HepG2 (cell line): ENCODE measurements around the gene DAB2IP. TPM values are rescaled to one million over a fixed set of nuclear protein-coding genes. Genes with fewer than 3 reads are reported as not detected.

ENCODE experiments used
- POLR2AphosphoS5 ChIP-seq: IDR thresholded peaks from 2 replicates; pipeline ENCODE4 v1.6.1; 2012; ENCODE audit warnings: low read depth, low read length
- ZNF253 ChIP-seq: sonication (generic); formaldehyde crosslinking; IDR thresholded peaks from 2 replicates; pipeline ENCODE4 v1.8.0; 2022; ENCODE audit warnings: mild to moderate bottlenecking, missing genetic modification reagents, borderline replicate concordance
- ZNF563 ChIP-seq: sonication (generic); formaldehyde crosslinking; IDR thresholded peaks from 2 replicates; pipeline ENCODE4 v1.8.0; 2022; ENCODE audit warnings: mild to moderate bottlenecking, moderate library complexity, missing genetic modification reagents
- ZSCAN30 ChIP-seq: sonication (generic); formaldehyde crosslinking; IDR thresholded peaks from 2 replicates; pipeline ENCODE4 v1.5.0; 2020; ENCODE audit warnings: mild to moderate bottlenecking, missing genetic modification reagents
- polyA plus RNA-seq, 8 experiments: library from polyadenylated mRNA; depleted of rRNA in 3 of 8; stranded (reverse) in 7 of 8; unstranded in 1 of 8; fragments of >200 nt; fragmentation: Illumina TruSeq in 4 of 8; extraction: Trizol in 4 of 8; gene quantifications; 2 replicates each; pipeline versions ENCODE4 v1.2.1 to v1.2.3, GENCODE V29; 2011 to 2016; ENCODE audit warnings: low read depth in 4 of 8, missing spikeins in 1 of 8, mixed read lengths in 1 of 8; ENCODE audit not compliant: insufficient read depth in 1 of 8
- total RNA-seq, 5 experiments: library from RNA; depleted of rRNA; stranded (reverse); fragments of >200 nt; fragmentation: Illumina TruSeq; extraction: Trizol; gene quantifications; 2 replicates each; pipeline ENCODE4 v1.2.3, GENCODE V29; 2016; ENCODE audit warnings: low read depth in 1 of 5
- TF ChIP-seq, protein P1 (sequence below): sonication (generic); formaldehyde crosslinking; IDR thresholded peaks from 2 replicates; pipeline ENCODE4 v1.5.1; 2020; ENCODE audit warnings: mild to moderate bottlenecking, missing genetic modification reagents, borderline replicate concordance
- TF ChIP-seq, protein P2 (sequence below): sonication (generic); formaldehyde crosslinking; IDR thresholded peaks from 2 replicates; pipeline ENCODE4 v1.4.0; 2020; ENCODE audit warnings: missing genetic modification reagents
- TF ChIP-seq, protein P3 (sequence below): sonication (generic); formaldehyde crosslinking; IDR thresholded peaks from 2 replicates; pipeline ENCODE4 v1.4.0; 2020; ENCODE audit warnings: missing genetic modification reagents, mild to moderate bottlenecking, borderline replicate concordance
- TF ChIP-seq, protein P4 (sequence below): IDR thresholded peaks from 2 replicates; pipeline ENCODE4 v1.6.1; 2012; ENCODE audit warnings: low read depth, low read length, improper control_type of control experiment

DAB2IP gene
- total and polyA plus RNA-seq, 2 of the 13 experiments (the other 11 are each of a cell fraction or from before 2014, with no cell fraction given): 25.3 to 37.9 TPM

DNA sequence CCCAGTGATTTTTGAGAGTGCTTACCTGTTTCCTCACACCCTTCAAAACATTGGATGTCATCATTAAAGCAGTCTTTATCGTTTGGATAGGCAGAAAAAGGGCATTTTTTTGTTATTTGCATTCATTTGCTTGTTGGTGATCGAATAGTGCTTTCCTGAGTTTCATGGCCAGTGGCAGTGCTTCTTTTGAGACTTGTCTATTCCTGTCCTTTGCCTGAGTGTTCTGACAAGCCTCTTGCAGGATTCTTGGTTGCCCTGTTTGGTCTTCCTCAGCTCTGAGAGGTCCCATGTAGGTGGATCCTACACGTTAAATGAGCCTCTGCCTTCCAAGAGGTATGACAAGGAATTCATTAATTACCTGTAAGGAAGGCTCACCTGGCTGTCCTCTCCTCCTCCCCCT, 52.8 kb downstream of the DAB2IP start (continued):
- TF ChIP-seq, protein P1, sequence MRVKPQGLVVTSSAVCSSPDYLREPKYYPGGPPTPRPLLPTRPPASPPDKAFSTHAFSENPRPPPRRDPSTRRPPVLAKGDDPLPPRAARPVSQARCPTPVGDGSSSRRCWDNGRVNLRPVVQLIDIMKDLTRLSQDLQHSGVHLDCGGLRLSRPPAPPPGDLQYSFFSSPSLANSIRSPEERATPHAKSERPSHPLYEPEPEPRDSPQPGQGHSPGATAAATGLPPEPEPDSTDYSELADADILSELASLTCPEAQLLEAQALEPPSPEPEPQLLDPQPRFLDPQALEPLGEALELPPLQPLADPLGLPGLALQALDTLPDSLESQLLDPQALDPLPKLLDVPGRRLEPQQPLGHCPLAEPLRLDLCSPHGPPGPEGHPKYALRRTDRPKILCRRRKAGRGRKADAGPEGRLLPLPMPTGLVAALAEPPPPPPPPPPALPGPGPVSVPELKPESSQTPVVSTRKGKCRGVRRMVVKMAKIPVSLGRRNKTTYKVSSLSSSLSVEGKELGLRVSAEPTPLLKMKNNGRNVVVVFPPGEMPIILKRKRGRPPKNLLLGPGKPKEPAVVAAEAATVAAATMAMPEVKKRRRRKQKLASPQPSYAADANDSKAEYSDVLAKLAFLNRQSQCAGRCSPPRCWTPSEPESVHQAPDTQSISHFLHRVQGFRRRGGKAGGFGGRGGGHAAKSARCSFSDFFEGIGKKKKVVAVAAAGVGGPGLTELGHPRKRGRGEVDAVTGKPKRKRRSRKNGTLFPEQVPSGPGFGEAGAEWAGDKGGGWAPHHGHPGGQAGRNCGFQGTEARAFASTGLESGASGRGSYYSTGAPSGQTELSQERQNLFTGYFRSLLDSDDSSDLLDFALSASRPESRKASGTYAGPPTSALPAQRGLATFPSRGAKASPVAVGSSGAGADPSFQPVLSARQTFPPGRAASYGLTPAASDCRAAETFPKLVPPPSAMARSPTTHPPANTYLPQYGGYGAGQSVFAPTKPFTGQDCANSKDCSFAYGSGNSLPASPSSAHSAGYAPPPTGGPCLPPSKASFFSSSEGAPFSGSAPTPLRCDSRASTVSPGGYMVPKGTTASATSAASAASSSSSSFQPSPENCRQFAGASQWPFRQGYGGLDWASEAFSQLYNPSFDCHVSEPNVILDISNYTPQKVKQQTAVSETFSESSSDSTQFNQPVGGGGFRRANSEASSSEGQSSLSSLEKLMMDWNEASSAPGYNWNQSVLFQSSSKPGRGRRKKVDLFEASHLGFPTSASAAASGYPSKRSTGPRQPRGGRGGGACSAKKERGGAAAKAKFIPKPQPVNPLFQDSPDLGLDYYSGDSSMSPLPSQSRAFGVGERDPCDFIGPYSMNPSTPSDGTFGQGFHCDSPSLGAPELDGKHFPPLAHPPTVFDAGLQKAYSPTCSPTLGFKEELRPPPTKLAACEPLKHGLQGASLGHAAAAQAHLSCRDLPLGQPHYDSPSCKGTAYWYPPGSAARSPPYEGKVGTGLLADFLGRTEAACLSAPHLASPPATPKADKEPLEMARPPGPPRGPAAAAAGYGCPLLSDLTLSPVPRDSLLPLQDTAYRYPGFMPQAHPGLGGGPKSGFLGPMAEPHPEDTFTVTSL (CRISPR knock-in tag): no peak
- TF ChIP-seq, protein P2, sequence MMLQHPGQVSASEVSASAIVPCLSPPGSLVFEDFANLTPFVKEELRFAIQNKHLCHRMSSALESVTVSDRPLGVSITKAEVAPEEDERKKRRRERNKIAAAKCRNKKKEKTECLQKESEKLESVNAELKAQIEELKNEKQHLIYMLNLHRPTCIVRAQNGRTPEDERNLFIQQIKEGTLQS (CRISPR knock-in tag): no peak
- TF ChIP-seq ZNF253 (CRISPR knock-in tag) (no peak), ZNF563 (no peak), POLR2AphosphoS5 (no peak), ZSCAN30 (CRISPR knock-in tag) (no peak)
- TF ChIP-seq, protein P3, sequence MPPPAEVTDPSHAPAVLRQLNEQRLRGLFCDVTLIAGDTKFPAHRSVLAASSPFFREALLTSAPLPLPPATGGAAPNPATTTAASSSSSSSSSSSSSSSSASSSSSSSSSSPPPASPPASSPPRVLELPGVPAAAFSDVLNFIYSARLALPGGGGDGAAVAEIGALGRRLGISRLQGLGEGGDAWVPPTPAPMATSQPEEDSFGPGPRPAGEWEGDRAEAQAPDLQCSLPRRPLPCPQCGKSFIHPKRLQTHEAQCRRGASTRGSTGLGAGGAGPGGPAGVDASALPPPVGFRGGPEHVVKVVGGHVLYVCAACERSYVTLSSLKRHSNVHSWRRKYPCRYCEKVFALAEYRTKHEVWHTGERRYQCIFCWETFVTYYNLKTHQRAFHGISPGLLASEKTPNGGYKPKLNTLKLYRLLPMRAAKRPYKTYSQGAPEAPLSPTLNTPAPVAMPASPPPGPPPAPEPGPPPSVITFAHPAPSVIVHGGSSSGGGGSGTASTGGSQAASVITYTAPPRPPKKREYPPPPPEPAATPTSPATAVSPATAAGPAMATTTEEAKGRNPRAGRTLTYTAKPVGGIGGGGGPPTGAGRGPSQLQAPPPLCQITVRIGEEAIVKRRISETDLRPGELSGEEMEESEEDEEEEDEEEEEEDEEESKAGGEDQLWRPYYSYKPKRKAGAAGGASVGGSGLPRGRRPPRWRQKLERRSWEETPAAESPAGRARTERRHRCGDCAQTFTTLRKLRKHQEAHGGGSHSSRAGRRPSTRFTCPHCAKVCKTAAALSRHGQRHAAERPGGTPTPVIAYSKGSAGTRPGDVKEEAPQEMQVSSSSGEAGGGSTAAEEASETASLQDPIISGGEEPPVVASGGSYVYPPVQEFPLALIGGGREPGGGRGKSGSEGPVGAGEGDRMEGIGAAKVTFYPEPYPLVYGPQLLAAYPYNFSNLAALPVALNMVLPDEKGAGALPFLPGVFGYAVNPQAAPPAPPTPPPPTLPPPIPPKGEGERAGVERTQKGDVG: no peak
- TF ChIP-seq, protein P4, sequence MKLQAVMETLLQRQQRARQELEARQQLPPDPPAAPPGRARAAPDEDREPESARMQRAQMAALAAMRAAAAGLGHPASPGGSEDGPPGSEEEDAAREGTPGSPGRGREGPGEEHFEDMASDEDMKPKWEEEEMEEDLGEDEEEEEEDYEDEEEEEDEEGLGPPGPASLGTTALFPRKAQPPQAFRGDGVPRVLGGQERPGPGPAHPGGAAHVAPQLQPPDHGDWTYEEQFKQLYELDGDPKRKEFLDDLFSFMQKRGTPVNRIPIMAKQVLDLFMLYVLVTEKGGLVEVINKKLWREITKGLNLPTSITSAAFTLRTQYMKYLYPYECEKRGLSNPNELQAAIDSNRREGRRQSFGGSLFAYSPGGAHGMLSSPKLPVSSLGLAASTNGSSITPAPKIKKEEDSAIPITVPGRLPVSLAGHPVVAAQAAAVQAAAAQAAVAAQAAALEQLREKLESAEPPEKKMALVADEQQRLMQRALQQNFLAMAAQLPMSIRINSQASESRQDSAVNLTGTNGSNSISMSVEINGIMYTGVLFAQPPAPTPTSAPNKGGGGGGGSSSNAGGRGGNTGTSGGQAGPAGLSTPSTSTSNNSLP: no peak
